IgD-negative memory B cell (primary cell): ENCODE data around the gene BCL2L11. TPM values are rescaled to one million over a fixed set of nuclear protein-coding genes. Genes with fewer than 3 reads are reported as not detected.

Experiments
- H3K27ac Mint-ChIP-seq, 3 donors: one replicate each; pipeline ENCODE4 v1.8.0; 2020 to 2022; ENCODE audit warnings: mild to moderate bottlenecking in 3 of 3, mixed read lengths in 3 of 3, moderate library complexity in 1 of 3
- H3K27me3 Mint-ChIP-seq: one replicate; pipeline ENCODE4 v1.8.0; 2021; ENCODE audit warnings: mixed read lengths
- H3K36me3 Mint-ChIP-seq: one replicate; pipeline ENCODE4 v1.8.0; 2020; ENCODE audit warnings: mild to moderate bottlenecking, mixed read lengths
- H3K4me1 Mint-ChIP-seq, 3 donors: one replicate each; pipeline ENCODE4 v1.8.0; 2020 to 2022; ENCODE audit warnings: mixed read lengths in 3 of 3, mild to moderate bottlenecking in 1 of 3
- H3K4me3 Mint-ChIP-seq, 4 donors: one replicate each; pipeline ENCODE4 v1.8.0; 2020 to 2022; ENCODE audit warnings: mild to moderate bottlenecking in 4 of 4, mixed read lengths in 4 of 4, moderate library complexity in 3 of 4
- H3K9me3 Mint-ChIP-seq, 3 donors: one replicate each; pipeline ENCODE4 v1.8.0; 2020 to 2021; ENCODE audit warnings: mixed read lengths in 3 of 3, mild to moderate bottlenecking in 1 of 3
- polyA plus RNA-seq: library from polyadenylated mRNA; unstranded; fragments of 300-500 nt; fragmentation: Illumina TruSeq; gene quantifications from one replicate; pipeline ENCODE4 v1.2.3, GENCODE V29; 2021

The BCL2L11 gene
- polyA plus RNA-seq, 1 donor from 2014 or later: 22.3 TPM

DNA sequence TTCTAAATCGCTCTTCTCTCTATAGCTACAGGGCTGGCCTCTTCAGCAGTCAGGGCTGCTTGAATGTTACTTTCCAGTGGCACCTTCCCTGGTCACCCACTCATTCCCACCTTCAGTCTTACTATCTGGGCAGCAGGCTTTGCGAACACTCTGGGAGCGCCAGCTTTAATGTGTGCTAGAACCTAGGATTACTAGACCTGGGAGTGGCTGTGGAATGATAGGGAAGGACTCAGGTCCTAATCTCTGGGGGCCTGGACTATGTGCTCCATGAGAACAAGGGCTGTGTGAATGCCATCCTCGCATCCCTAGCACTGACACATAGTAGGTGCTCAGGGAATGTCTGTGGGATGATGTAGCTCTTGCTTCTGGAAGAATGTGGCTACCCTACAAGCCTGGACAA is 57.6 kb downstream of the BCL2L11 start:
- no peaks in the 10 kb centered on the region for H3K36me3 Mint-ChIP-seq
- H3K27me3 Mint-ChIP-seq: no peaks in the 10 kb centered on the region
- H3K27ac Mint-ChIP-seq: no peak overlapping the region
- no peak overlapping the region for H3K4me3 Mint-ChIP-seq
- no peaks in the 10 kb centered on the region for H3K4me1 Mint-ChIP-seq
- no peaks in the 10 kb centered on the region for H3K9me3 Mint-ChIP-seq

DNA sequence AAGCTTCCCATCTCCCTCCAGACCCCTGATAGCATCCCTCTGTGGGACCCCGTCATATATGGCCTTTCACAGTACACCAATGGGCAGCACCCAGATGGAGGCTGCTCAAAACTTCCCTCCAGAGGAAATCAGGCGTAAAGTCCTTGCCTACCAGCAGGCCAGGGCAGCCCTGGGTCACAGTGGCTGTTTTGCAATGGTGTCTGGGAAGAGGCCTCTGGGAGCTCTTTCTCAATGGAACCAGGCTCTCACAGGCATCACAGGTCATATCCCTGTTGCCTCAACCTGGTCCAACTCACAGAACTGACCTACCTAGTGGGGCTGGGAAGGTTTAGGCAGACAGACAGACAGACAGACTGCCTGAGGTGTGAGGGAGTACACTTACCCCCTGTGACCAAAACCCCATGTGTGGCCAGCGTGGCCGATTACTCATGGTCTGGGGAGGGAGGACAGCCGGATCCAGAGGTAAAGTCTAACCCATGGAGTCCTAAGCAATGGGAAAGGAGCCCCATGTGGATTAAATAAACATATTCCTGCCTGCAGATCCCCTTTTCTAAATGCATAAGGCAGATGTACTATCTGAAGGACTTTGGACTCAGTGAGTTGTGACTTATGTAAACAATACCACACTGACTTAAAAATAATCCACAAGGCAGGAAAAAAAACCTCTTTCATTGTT is 58.2 kb downstream of the BCL2L11 start:
- Mint-ChIP-seq H3K27me3 (no peaks in the 10 kb centered on the region), H3K36me3 (no peaks in the 10 kb centered on the region), H3K27ac (no peak overlapping the region), H3K4me1 (no peaks in the 10 kb centered on the region), H3K4me3 (no peak overlapping the region), H3K9me3 (no peaks in the 10 kb centered on the region)

- H3K27me3 Mint-ChIP-seq: peaks cover 7% of the 10 kb centered on the region
- no peaks in the 10 kb centered on the region for H3K9me3 Mint-ChIP-seq
- peaks cover 0 to 3% (median 0%) of the 10 kb centered on the region in 3 donors for H3K4me1 Mint-ChIP-seq
- no peak overlapping the region for H3K27ac Mint-ChIP-seq
- H3K4me3 Mint-ChIP-seq: no peak overlapping the region
- no peaks in the 10 kb centered on the region for H3K36me3 Mint-ChIP-seq
These were observed 61.4 kb downstream of the BCL2L11 start for GRCh38 chr2:111182121-111182520.

DNA sequence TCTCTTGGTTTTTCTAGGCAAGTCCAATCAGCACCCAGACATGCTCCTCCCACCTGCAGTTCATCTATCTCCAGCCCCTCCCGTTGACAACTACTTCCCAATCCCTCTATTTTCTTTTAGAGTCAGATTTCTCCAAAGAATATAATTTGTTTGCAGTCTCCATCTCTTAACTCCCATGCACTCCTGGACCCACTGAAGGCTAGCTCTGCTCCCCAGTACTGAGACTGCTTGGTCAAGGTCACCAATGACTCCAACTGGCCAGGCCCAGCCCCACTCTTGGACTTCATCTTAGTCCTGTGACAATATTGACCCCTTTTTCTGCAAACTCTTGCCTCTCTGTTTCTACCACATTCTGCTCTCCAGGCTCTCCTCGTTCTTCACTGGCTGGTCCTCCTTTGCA is 62.0 kb downstream of the BCL2L11 start:
- Mint-ChIP-seq H3K36me3 (no peaks in the 10 kb centered on the region), H3K4me1 (peaks cover 0 to 3% (median 0%) of the 10 kb centered on the region in 3 donors), H3K27ac (no peak overlapping the region), H3K27me3 (peaks cover 7% of the 10 kb centered on the region), H3K9me3 (no peaks in the 10 kb centered on the region), H3K4me3 (no peak overlapping the region)

DNA sequence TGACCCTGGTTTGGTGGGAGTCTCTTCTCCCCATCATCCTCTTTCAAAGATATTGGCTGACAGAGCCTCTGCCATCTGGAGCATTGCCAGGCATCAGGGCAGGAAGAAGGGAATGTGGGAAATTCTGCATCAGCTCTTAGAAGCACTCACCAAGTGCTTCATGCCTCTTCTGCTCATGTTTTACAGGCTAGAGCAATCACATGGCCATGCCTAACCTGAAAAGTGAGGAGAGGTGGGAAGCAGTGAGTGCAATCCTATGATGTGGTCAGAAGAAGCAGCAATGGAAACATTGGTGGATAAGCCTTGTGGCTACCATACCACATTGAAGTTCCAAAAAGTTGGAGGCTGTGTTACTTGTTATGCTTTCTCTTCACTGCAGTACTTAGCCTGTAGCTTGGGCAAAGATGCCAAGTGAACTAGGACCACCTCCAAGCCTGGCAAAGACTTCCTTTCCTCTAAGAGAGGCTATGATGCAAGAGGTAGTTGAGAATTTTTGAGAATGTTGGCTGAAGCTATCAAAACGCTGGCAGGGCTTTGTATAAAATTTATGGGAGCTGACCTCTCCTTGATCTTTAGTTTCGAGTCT is 64.1 kb downstream of the BCL2L11 start:
- Mint-ChIP-seq H3K4me3 (no peak overlapping the region), H3K27ac (no peak overlapping the region), H3K4me1 (peaks cover 0 to 3% (median 0%) of the 10 kb centered on the region in 3 donors), H3K9me3 (no peaks in the 10 kb centered on the region), H3K27me3 (peaks cover 7% of the 10 kb centered on the region), H3K36me3 (peaks cover 3% of the 10 kb centered on the region)

DNA sequence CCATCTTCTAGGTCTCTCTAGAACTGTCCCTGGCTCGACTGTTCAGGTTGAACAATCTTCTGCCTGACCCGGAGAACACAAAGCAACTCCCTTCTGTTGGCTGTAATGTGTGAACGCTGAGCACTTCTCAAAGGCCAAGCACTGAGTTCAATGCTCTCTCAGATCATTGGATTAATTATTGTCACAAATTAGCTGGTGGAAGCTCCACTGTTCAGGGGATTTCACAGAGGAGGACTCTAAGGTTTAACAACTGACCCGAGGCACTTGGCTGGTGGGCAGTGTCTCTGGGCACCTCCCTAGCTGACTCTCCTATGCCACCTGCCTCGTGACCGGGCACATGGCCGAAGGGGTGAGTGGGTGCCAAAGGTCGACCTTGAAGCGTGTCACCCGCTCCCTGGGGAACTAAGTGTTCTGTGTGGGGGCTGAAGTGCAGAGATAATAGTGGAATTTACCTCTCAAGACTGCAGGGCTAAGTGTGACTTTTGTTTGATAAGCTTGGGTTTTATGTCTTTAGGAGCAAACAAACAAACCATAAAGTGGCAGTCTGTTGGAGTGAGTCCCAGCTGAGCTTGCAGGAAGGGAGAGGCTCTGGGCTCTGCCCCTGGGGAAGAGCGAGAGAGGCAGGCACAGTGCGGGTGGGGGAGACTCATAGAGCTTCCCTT is 64.8 kb downstream of the BCL2L11 start:
- Mint-ChIP-seq H3K4me1 (peaks cover 0 to 3% (median 0%) of the 10 kb centered on the region in 3 donors), H3K27me3 (peaks cover 7% of the 10 kb centered on the region), H3K9me3 (no peaks in the 10 kb centered on the region), H3K27ac (no peak overlapping the region), H3K4me3 (no peak overlapping the region), H3K36me3 (peaks cover 3% of the 10 kb centered on the region)

- H3K4me1 Mint-ChIP-seq: peaks cover 0 to 3% (median under 1%) of the 10 kb centered on the region in 3 donors
- no peak overlapping the region for H3K27ac Mint-ChIP-seq
- H3K27me3 Mint-ChIP-seq: peaks cover 7% of the 10 kb centered on the region
- H3K4me3 Mint-ChIP-seq: no peak overlapping the region
- H3K9me3 Mint-ChIP-seq: no peaks in the 10 kb centered on the region
- H3K36me3 Mint-ChIP-seq: peaks cover 3% of the 10 kb centered on the region
These were observed 65.5 kb downstream of the BCL2L11 start for GRCh38 chr2:111186121-111186715.

DNA sequence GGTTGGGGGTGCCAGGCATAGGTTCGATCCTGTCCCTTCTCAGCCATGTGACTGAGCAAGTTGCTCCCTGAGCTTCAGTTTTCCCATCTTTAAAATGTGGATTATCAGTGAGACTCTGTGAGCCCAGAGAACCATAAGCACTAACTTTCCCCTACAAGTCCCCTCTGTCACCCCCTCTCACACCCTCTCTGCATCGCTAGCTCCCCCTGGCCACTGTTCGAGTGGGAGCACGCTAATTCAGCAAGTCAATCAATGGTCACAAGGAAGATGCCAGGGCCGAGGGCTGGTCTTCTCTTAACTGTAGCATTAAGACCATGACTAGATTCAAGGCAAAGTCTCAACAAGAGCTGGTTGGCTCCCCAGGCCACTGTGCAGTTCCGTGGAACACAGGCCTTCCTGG is 66.2 kb downstream of the BCL2L11 start:
- H3K36me3 Mint-ChIP-seq: peaks cover 3% of the 10 kb centered on the region
- H3K4me3 Mint-ChIP-seq: no peak overlapping the region

DNA sequence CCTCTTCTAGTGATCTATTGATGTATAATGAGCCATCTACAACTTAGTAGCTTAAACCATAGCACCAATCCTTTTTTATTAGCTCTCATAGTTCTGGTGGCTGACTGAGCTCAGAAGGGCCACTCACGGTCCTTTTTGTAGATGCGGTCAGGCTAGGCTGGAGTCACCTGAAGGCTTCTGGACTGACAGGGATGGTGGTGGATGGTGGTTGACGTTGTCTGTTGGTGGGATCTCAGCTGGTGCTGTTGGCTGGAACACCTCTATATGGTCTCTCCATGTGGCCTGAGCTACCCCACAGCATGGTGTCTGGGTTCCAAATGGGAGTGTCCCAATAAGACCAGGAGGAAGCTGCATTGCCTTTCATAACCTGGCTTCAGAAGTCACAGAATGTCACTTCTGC is 68.0 kb downstream of the BCL2L11 start:
- Mint-ChIP-seq H3K4me3 (no peak overlapping the region), H3K27ac (no peak overlapping the region), H3K4me1 (peaks cover 0 to 8% (median 5%) of the 10 kb centered on the region in 3 donors), H3K36me3 (peaks cover 3% of the 10 kb centered on the region), H3K9me3 (no peaks in the 10 kb centered on the region), H3K27me3 (peaks cover 7% of the 10 kb centered on the region)

More for the DNA sequence above, 66.2 kb downstream of the BCL2L11 start:
- peaks cover 7% of the 10 kb centered on the region for H3K27me3 Mint-ChIP-seq
- H3K4me1 Mint-ChIP-seq: peaks cover 0 to 4% (median 4%) of the 10 kb centered on the region in 3 donors
- no peaks in the 10 kb centered on the region for H3K9me3 Mint-ChIP-seq
- peak overlapping the region in 1 of 3 donors; percentile 32 for H3K27ac Mint-ChIP-seq

DNA sequence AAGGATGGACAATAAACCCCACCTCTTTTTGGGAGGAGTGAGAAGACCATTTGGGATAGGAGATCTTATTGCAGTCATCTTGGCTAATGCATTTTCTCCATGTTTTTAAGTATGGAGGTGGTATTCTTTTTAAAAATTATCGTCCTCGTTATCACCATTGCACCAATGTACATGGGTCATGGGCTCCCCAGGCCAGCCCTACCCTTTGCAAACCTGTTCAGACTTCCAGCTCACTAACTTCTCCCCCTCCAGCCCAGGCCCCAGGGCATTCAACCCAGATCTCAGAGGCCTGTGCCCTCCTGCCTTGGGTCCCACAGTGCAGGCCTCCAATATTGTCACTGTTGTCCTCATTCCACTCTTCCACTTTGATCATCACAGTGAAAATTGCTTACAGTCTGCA is 68.4 kb downstream of the BCL2L11 start:
- Mint-ChIP-seq H3K4me3 (no peak overlapping the region), H3K27ac (peak overlapping the region in 1 of 3 donors; percentile 19), H3K4me1 (peaks cover 0 to 10% (median 6%) of the 10 kb centered on the region in 3 donors), H3K36me3 (peaks cover 3% of the 10 kb centered on the region), H3K27me3 (peaks cover 6% of the 10 kb centered on the region), H3K9me3 (no peaks in the 10 kb centered on the region)

GRCh38 chr2:111190816-111191540 is 70.3 kb downstream of the BCL2L11 start:
- Mint-ChIP-seq H3K9me3 (no peaks in the 10 kb centered on the region), H3K4me3 (no peak overlapping the region), H3K36me3 (peaks cover 3% of the 10 kb centered on the region), H3K27me3 (no peaks in the 10 kb centered on the region), H3K4me1 (peaks cover 8 to 23% (median 21%) of the 10 kb centered on the region in 3 donors), H3K27ac (no peak overlapping the region)

DNA sequence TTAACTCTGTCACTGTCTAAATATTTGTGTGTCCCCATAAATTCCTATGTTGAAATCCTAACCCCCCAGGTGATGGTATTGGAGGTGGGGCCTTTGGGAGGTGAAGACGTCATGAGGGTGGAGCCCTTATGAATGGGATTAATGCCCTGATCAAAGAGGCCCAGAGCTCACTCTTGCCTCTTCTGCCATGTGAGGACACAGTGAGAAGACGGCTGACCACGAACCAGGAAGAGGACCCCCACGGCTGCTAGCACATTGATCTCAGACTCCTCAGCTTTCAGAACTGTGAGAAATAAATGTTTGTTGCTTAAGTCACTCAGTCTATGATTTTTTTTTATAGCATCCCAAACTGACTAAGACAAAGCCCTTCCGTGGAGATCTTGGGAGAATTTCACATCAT is 71.2 kb downstream of the BCL2L11 start:
- no peaks in the 10 kb centered on the region for H3K27me3 Mint-ChIP-seq
- H3K27ac Mint-ChIP-seq: peak overlapping the region in 1 of 3 donors; percentile 75

DNA sequence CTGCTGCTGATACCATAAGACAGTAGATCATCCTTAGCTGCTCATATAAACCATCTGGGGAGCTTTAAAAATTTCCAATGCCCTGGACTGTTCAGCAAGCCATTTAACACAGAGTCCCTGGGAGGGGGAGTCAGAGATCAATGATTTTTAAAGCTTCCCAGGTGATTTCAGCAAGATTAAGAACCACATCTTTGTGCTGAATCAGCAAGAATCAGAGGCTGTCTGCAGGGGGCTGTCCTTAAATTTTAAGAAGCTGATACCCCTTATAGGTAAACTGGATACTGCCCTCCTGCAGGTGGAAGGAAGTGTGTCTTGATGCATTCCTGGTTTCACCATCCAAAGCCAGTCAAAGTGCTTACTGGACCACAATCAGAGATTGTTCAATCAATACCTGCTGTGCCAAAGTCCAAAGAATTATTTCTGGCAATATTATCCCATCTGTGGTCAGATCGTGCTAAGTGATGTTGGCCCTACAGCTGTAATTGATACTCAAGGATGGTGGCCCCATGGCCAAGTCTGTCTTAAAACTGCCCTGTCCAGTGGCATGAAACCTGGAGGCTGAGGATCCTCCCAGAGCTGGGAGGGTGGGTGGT is 72.2 kb downstream of the BCL2L11 start:
- peaks cover 3% of the 10 kb centered on the region for H3K36me3 Mint-ChIP-seq
- H3K9me3 Mint-ChIP-seq: no peaks in the 10 kb centered on the region
- H3K27ac Mint-ChIP-seq: no peak overlapping the region
- H3K4me3 Mint-ChIP-seq: peak overlapping the region in 1 of 4 donors; percentile 17
- no peaks in the 10 kb centered on the region for H3K27me3 Mint-ChIP-seq
- peaks cover 8 to 35% (median 32%) of the 10 kb centered on the region in 3 donors for H3K4me1 Mint-ChIP-seq

More for the DNA sequence above, 71.2 kb downstream of the BCL2L11 start:
- peaks cover 3% of the 10 kb centered on the region for H3K36me3 Mint-ChIP-seq
- peaks cover 8 to 27% (median 25%) of the 10 kb centered on the region in 3 donors for H3K4me1 Mint-ChIP-seq
- H3K4me3 Mint-ChIP-seq: no peak overlapping the region
- no peaks in the 10 kb centered on the region for H3K9me3 Mint-ChIP-seq

DNA sequence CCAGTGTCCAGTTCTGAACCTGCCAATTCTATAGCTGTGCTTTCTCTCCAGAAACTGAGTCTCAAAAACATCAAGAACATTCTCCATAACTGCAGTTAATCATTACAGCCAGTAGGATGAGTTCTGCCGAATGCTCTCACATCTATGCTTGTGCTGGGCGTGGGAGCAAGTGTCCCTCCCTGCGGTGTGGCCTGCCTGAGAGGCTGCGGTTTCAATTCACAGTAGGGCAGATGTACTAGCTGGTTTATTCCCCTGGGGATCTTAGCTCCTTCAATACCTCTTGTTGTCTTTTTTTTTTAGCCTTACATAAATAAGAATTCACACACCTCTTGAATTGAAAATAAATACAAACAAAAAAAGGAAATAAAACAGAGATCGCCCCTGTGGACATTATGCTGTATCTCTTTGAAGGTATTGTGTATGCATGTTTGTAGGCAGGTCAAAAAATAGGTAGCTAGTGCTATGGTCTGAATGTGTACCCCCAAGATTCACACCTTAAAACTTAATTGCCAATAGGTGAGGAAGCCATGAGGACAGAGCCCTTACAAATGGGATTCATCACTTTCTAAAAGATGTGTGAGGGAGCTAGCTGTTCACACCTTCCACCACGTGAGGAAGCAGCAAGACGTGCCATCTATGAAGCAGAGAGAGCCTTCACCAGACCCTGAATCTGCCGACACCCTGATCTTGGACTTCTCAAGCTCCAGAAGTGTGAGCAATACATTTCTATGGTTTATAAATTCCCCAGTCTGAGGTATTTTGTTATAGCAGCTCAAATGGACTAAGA is 74.3 kb downstream of the BCL2L11 start:
- Mint-ChIP-seq H3K36me3 (peaks cover 2% of the 10 kb centered on the region), H3K27ac (peak overlapping the region in 1 of 3 donors; percentile 39), H3K9me3 (no peaks in the 10 kb centered on the region), H3K4me3 (peak overlapping the region in 1 of 4 donors; percentile 85), H3K27me3 (peaks cover 2% of the 10 kb centered on the region), H3K4me1 (peaks cover 17 to 49% (median 40%) of the 10 kb centered on the region in 3 donors)
